Omental fat pad (tissue), 4 donors: ENCODE results near the gene RELL2. TPM values are rescaled to one million over a fixed set of nuclear protein-coding genes. Genes with fewer than 3 reads are reported as not detected.

ENCODE experiments used
- ATAC-seq: fragments of 150-250 bp; one replicate; pipeline ENCODE4 v1.9.1; 2016; ENCODE audit warnings: mild to moderate bottlenecking, moderate library complexity; ENCODE audit not compliant: low FRiP score
- DNase-seq: peaks from one replicate; pipeline ENCODE4 v3.0.0-alpha.2; 2019; ENCODE audit warnings: low spot score
- total RNA-seq, 4 donors: library from RNA; depleted of rRNA; stranded (reverse); fragments of >200 nt; gene quantifications; one replicate each; pipeline ENCODE4 v1.1.0, GENCODE V29; 2016
- TF ChIP-seq, protein P1 (sequence below), 3 donors: fragments of 450-650 bp; IDR thresholded peaks; one replicate each; pipeline ENCODE4 v1.5.1; 2016 to 2017; ENCODE audit warnings: antibody characterized with exemption in 3 of 3, mild to moderate bottlenecking in 3 of 3, moderate library complexity in 2 of 3

RELL2 gene
- 1 to 10 TPM; 1.0 to 4.3 (median 2.9) TPM for total RNA-seq

DNA sequence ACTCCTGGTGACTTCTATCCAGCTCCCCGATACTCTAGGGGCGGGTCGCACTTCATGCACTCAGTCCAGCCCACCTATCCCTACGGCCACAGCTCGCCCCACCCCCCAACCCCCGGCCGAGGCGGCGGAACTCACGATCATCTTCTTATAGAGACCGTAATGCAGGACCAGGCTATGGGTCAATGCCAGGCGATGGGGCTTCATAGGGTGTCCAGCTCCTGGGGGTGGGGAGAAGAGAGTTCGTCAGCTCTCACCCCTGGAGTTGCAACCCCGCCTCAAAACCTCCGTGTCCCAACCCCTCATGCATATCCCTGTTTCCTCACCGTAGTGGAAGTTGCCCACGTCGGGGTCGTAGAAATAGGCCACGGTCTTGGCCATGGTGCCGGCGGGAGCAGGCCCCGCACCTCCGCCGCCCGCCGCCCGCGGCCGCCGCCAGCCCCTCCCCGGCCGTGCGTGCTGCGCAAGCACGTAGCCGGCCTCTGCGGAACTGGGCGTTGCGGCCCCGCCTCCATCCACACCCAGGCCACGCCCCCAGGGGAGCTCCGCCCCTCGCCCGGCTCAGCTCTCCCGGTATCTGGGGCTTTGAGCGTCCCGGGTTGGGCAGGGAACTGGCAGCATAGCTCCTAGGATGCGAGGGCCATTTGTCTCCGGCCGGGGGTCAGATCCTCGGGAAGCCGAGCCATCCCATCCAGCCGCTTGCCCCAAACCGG, at the start of gene RELL2, which contains the start of gene HDAC3:
Gene RELL2, plus strand, starts transcription at position 585 of the 710 bp plus-strand sequence. CDS start 1,229 bp downstream, outside the sequence.
Gene HDAC3, minus strand, starts transcription at position 437 of the 710 bp plus-strand sequence. Its CDS starts 59 bp downstream, at position 378.
- TF ChIP-seq, protein P1, sequence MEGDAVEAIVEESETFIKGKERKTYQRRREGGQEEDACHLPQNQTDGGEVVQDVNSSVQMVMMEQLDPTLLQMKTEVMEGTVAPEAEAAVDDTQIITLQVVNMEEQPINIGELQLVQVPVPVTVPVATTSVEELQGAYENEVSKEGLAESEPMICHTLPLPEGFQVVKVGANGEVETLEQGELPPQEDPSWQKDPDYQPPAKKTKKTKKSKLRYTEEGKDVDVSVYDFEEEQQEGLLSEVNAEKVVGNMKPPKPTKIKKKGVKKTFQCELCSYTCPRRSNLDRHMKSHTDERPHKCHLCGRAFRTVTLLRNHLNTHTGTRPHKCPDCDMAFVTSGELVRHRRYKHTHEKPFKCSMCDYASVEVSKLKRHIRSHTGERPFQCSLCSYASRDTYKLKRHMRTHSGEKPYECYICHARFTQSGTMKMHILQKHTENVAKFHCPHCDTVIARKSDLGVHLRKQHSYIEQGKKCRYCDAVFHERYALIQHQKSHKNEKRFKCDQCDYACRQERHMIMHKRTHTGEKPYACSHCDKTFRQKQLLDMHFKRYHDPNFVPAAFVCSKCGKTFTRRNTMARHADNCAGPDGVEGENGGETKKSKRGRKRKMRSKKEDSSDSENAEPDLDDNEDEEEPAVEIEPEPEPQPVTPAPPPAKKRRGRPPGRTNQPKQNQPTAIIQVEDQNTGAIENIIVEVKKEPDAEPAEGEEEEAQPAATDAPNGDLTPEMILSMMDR (IDR thresholded peaks at IDR 0.05) = no peak
- ATAC-seq (peak; percentile 98), DNase-seq (peak; percentile 77)

DNA sequence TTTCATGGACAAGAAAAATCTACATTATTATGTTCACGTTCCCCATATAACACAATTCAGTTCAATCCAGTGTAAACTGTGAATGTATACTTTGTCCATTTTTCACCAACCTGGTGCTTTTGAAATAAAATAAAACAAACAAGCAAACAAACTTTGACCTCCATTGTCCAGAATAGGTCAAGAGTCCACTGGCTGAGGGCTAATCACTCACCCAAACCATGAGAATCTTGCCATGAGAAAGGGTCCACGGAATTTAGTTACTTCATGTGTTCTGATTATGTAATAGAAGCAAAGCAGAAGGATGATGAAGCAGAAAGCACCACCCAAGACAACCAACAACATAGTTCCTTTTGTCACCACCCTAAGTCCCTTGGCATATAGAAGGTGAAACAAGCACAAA, 46.7 kb upstream of the RELL2 start:
- DNase-seq (no peak), ATAC-seq (no peak)
- TF ChIP-seq, protein P1 (IDR thresholded peaks at IDR 0.05) = no peak

DNA sequence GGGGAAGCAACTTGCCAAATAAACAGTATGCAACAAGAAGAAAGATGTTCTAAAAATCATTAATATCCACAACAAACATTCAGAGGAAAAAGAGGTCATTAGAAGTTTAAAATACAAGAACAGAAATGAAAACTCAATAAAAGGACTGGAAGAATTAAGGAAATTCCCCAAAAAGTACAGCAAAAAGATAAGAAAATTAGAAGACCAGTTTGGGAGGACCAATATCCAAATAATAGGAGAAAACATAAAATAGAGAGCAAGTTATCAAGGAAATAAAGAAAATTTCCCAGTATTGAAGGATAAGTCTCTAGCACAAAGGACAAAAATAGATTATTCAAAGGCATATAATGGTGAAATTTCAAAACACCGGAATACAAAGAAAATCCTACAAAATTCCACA, 39.9 kb upstream of the RELL2 start:
- ATAC-seq (no peak), DNase-seq (no peak)
- TF ChIP-seq, protein P1 (IDR thresholded peaks at IDR 0.05) = no peak

DNA sequence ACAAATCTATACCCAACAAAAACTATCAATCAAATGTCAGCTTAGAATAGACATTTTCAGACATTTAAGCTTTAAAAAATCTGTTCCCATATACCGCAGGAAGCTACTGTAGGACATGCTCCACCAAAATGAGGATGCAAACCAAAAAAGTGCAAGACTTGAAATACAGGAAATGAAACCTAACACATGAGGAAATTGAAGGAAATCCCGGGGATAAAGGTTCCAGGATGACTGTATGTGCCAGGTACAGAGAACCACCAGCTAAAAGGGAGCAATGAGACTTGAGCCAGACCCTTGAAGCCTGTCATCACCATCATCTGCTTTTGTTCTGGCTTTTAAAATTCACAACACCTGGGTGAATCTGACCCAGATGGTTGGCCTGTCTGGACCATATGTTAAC, 39.4 kb upstream of the RELL2 start:
- DNase-seq (no peak), ATAC-seq (no peak)
- TF ChIP-seq, protein P1 (IDR thresholded peaks at IDR 0.05) = no peak

GRCh38 chr5:141597814-141598213, 39.0 kb upstream of the RELL2 start:
- no peak for ATAC-seq
- DNase-seq = no peak
- TF ChIP-seq, protein P1 (IDR thresholded peaks at IDR 0.05) = no peak

DNA sequence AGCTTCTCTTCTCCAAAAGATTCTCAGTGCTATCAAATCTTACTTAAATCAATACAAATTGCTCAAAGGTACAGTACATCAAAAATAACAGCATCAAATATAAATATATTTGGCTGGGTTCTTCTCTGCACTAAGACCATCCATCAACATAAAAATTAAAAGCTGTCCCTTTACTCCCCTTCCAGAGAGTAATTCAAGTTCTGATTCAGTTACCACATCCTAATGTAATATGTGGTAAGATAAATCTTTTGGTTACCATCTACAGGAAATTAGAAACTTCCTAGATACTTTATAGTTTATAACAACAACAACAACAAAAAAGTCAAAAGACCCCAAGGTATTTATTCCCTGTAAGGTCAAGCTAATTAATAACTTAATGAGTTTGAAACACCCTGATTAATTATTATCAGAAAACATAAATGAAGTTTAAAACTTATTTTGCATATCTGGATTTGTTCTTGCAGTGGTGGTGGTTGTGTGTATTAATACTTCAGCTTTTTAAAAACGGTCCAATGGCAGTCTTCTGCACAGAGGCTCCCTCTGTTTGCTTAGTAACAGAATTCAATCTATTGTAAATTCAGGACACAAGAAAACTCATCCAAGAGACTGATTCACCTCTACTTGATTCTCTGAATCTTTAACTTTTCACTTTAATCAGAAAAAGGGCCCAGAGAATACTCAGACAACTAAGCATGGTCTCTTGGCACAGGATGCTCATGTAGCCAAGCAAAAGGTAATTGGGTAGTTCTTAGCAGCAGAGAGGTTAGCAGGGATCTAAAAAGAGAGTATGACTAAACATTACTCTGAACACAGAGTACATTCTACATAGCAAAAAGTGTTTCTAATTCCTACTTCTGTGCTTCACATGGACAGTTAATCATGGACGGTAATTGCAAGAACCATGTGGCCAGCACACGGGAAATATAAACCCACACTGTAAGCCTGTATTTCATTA, 38.1 kb upstream of the RELL2 start:
- ATAC-seq (no peak), DNase-seq (no peak)
- TF ChIP-seq, protein P1 (IDR thresholded peaks at IDR 0.05) = no peak
